Lung (tissue), 12 donors: Measurements from ENCODE around the gene CACNB1. TPM values are rescaled to one million over a fixed set of nuclear protein-coding genes. Genes with fewer than 3 reads are reported as not detected.

Experiments used
- ATAC-seq: fragments of 200-7000 bp; cut with Tn5 transposase; one replicate; pipeline ENCODE4 v1.9.1; 2020; ENCODE audit warnings: moderate number of reproducible peaks; ENCODE audit not compliant: insufficient read depth, low FRiP score
- DNase-seq, 3 donors: peaks; one replicate each; pipeline ENCODE4 v3.0.0-alpha.2; 2013 to 2017
- H3K27ac ChIP-seq, 2 donors: one replicate each; pipeline ENCODE4 v1.5.1; 2013; ENCODE audit warnings: mild to moderate bottlenecking in 2 of 2, moderate library complexity in 2 of 2, control low read depth in 1 of 2, inconsistent platforms in 1 of 2, low read depth in 1 of 2, low read length in 1 of 2
- H3K27me3 ChIP-seq, 3 donors: one replicate each; pipeline ENCODE4 v1.5.1; 2013; ENCODE audit warnings: low read length in 2 of 3; ENCODE audit not compliant: control insufficient read depth in 3 of 3, insufficient read depth in 3 of 3
- H3K36me3 ChIP-seq, 4 donors: one replicate each; pipeline ENCODE4 v1.5.1; 2013; ENCODE audit warnings: low read length in 4 of 4, mild to moderate bottlenecking in 1 of 4, moderate library complexity in 1 of 4; ENCODE audit not compliant: control insufficient read depth in 4 of 4, insufficient read depth in 4 of 4
- H3K4me1 ChIP-seq, 5 donors: one replicate each; pipeline ENCODE4 v1.5.1; 2013; ENCODE audit warnings: low read length in 5 of 5, mild to moderate bottlenecking in 2 of 5, moderate library complexity in 1 of 5; ENCODE audit not compliant: control insufficient read depth in 5 of 5, insufficient read depth in 5 of 5
- H3K4me3 ChIP-seq: one replicate; pipeline ENCODE4 v1.5.1; 2013; ENCODE audit warnings: mild to moderate bottlenecking, control low read depth, moderate library complexity
- H3K9ac ChIP-seq, 2 donors: one replicate each; pipeline ENCODE4 v1.5.1; 2013; ENCODE audit warnings: low read length in 2 of 2, control low read depth in 1 of 2; ENCODE audit not compliant: insufficient read depth in 1 of 2
- H3K9me3 ChIP-seq, 4 donors: one replicate each; pipeline ENCODE4 v1.5.1; 2013; ENCODE audit warnings: low read length in 3 of 4, mild to moderate bottlenecking in 1 of 4, moderate library complexity in 1 of 4; ENCODE audit not compliant: control insufficient read depth in 4 of 4, insufficient read depth in 3 of 4
- WGBS, 2 donors: extraction: QIAGEN DNeasy Blood & Tissue Kit; methylation state at CpG; one replicate each; pipeline ENCODE4 v1.1.7; 2013; 5-methylcytosine and 5-hydroxymethylcytosine counted together
- polyA plus RNA-seq, 2 donors: library from polyadenylated mRNA; stranded (reverse); fragments of 200-250 nt; gene quantifications; one replicate each; pipeline ENCODE4 v1.2.1, GENCODE V29; 2013
- total RNA-seq, 2 donors: library from RNA; depleted of rRNA in 1 of 2; stranded (reverse); fragments of >200 nt in 1 of 2; gene quantifications; one replicate each; pipeline ENCODE4 v1.2.1, GENCODE V29; 2014 to 2021
- TF ChIP-seq, protein P1 (sequence below): IDR thresholded peaks from 2 replicates; pipeline ENCODE4 v1.5.1; 2012; ENCODE audit warnings: mild to moderate bottlenecking; ENCODE audit errors: control extremely low read depth, extremely low read depth
- donor health status: control.
- donor health status: control.
- donor health status: Bipolar disorder and iron deficiency.
- donor health status: healthy.
- donor health status: DM: yes; HTN: yes; CAD: no.

Gene CACNB1
- total and polyA plus RNA-seq, 4 donors = 6.8 to 49.6 (median 21.7) TPM

DNA sequence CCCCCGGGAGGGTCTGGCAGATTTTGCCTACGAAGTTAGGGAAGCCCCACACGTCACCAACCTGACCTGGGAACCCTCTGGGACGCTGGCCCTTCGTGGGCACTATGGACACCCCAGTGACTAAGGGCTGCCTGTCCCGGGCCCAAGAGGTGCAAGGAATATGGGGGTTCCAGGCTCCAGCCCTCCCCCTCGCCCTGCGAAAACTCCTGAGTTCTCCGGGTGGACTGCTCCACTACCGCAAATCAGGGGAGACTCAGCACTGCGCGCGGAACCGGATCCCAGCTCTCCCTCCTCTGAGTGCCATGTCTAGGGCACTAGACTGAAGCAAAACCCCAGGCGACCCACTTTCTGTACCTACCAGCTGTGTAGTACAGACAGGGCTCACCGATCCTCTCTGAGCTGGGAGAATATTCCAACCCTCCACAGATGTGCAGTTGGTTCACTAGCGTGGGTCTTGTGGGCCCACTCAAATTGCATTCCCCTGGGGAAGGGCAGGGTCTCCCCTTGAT lies 31.6 kb downstream of the CACNB1 start, which contains the start of gene ARL5C:
TSS of gene ARL5C (minus strand) at position 321 of the 509 bp plus-strand sequence. CDS start 401 bp downstream, outside the sequence.
- Histone ChIP-seq H3K9ac (no peak within 1 kb of the TSS), H3K4me3 (peak within 1 kb of the TSS; percentile 35), H3K36me3 (no peaks in the 10 kb centered on the region), H3K9me3 (no peaks in the 10 kb centered on the region), H3K27ac (no peak within 1 kb of the TSS), H3K4me1 (peaks cover 0 to 29% (median 10%) of the 10 kb centered on the region in 5 donors), H3K27me3 (peaks cover 0 to 19% (median 0%) of the 10 kb centered on the region in 3 donors)
- ATAC-seq (no peak), DNase-seq (no peak)
- WGBS, 2 donors = 51 to 65% methylated on average over 17 of the region's 17 CpGs
- TF ChIP-seq, protein P1, sequence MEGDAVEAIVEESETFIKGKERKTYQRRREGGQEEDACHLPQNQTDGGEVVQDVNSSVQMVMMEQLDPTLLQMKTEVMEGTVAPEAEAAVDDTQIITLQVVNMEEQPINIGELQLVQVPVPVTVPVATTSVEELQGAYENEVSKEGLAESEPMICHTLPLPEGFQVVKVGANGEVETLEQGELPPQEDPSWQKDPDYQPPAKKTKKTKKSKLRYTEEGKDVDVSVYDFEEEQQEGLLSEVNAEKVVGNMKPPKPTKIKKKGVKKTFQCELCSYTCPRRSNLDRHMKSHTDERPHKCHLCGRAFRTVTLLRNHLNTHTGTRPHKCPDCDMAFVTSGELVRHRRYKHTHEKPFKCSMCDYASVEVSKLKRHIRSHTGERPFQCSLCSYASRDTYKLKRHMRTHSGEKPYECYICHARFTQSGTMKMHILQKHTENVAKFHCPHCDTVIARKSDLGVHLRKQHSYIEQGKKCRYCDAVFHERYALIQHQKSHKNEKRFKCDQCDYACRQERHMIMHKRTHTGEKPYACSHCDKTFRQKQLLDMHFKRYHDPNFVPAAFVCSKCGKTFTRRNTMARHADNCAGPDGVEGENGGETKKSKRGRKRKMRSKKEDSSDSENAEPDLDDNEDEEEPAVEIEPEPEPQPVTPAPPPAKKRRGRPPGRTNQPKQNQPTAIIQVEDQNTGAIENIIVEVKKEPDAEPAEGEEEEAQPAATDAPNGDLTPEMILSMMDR = no peak

DNA sequence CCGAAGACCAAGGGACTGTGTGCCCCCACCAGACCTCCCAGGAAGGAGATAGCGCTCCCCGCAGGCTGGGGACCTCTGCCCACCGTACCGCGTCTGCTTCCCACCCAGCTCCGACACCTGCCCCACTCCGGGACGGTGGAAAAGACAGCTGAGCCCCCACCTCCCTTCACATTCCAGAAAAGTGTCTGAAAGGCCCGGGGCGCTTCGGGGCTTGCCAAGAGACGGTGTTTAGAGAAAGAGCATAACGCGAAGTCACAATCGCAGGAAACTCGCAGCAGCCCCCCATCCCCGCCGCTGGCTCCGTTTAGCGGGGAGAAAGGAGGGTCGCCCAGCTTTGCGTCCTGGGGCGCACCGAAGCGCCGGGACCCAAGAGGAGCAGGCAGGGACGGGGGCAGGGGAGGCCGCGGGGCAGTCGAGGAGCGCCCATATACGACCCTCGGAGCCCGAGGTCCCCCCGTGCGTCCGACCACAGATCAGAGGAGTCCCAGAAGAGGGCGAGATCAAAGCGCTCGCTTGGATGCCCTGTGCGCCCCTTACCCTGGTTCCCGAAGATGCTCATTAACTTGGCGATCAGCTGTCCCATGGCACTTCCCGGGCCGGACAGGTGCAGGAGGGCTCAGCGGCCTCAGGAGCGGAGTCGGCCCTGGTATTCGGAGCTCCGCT lies 32.2 kb downstream of the CACNB1 start:
- Histone ChIP-seq H3K9me3 (no peaks in the 10 kb centered on the region), H3K4me3 (peak overlapping the region; percentile 35), H3K27me3 (peaks cover 0 to 19% (median 0%) of the 10 kb centered on the region in 3 donors), H3K36me3 (no peaks in the 10 kb centered on the region), H3K9ac (no peak overlapping the region), H3K4me1 (peaks cover 0 to 29% (median 10%) of the 10 kb centered on the region in 5 donors), H3K27ac (no peak overlapping the region)
- TF ChIP-seq, protein P1 = no peak
- ATAC-seq = no peak
- 8 to 15% methylated on average over 51 of the region's 51 CpGs for WGBS, 2 donors
- DNase-seq = peak in 1 of 3 donors; percentile 32

DNA sequence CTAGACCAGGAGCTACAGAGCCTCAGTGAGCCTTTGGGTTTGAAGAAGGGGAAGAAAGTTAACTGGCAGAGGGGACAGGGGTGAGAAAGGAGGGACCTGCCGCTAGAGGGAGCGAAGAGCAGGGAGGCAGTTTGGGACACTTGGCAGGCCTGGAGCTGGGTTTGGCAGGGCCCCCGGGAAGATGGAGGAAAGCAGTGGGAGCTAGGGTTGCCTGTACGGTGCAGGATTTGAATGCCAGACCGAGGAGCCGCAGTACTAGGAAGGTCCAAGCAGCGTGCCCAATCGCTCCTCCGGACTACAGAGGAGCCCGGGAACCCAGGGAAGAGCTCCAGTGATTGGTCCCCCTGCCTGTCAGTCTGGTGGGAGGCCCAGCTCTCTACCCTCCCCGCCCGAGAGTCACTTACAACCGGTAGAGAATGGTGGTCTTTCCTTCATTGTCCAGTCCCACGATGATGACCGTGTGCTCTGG lies 32.8 kb downstream of the CACNB1 start:
- Histone ChIP-seq H3K36me3 (no peaks in the 10 kb centered on the region), H3K9me3 (no peaks in the 10 kb centered on the region), H3K27me3 (peaks cover 0 to 19% (median 0%) of the 10 kb centered on the region in 3 donors), H3K9ac (no peak overlapping the region), H3K4me1 (peaks cover 0 to 29% (median 10%) of the 10 kb centered on the region in 5 donors), H3K27ac (no peak overlapping the region), H3K4me3 (peak overlapping the region; percentile 35)
- DNase-seq (peak; percentile 86 to 93 (median 87)), ATAC-seq (peak; percentile 86)
- TF ChIP-seq, protein P1 = peak; percentile 57
- 1% methylated on average over 15 of the region's 15 CpGs for WGBS, 2 donors
